K562 (cell line): Measurements from ENCODE around the gene TBCC. TPM values are rescaled to one million over a fixed set of nuclear protein-coding genes. Genes with fewer than 3 reads are reported as not detected.
"Not testable (repeated sequence)": the region's sequence is repeated elsewhere in the genome, so short reads cannot be mapped to it uniquely, and the experiment has no call there.

Experiments used
- ATAC-seq: fragments of 200-7000 bp; cut with Tn5 transposase; 3 replicates; pipeline ENCODE4 v1.9.1; 2020; ENCODE audit warnings: moderate library complexity
- BruUV-seq: library from RNA; stranded (reverse); fragments of 400-500 nt; replicated peaks from 2 replicates; lab custom pipeline; 2021; lab: Mats Ljungman, UMichigan
- CTCF ChIA-PET: fragments of 300-600 bp; formaldehyde crosslinking; extraction: SDS; loops from one replicate; lab custom pipeline; 2021; ENCODE audit warnings: low intra/inter-chr PET ratio; lab: Yijun Ruan, JAX
- POLR2A ChIA-PET: fragments of 300-600, 350-650 bp; sonication (Branson Sonifier 250); formaldehyde crosslinking; extraction: SDS; loops from one replicate; lab custom pipeline; 2021; ENCODE audit warnings: antibody characterized with exemption, inconsistent platforms; lab: Yijun Ruan, JAX
- DNase-seq, 4 experiments: peaks; one replicate each; pipeline versions ENCODE4 v3.0.0 to v3.0.0-alpha.2; 2011 to 2018; ENCODE audit warnings: low spot score in 3 of 4, mixed read lengths in 3 of 4; ENCODE audit errors: extremely low read depth in 1 of 4
- FAIRE-seq: peaks from 2 replicates; lab custom pipeline; 2011; peaks lifted over from hg19 to GRCh38; lab: Jason Lieb, UNC
- H2AFZ ChIP-seq: 2 replicates; pipeline ENCODE4 v1.6.0; 2011; ENCODE audit warnings: low read depth, low read length, control low read depth, inconsistent platforms
- H3K27ac ChIP-seq: fragments of 200-600 bp; 3 replicates; pipeline ENCODE4 v1.8.0; 2011; ENCODE audit warnings: low read depth, mild to moderate bottlenecking, control low read depth, inconsistent platforms, low read length, moderate library complexity, mixed read lengths; ENCODE audit errors: extremely low read depth
- H3K27me3 ChIP-seq, 2 experiments: fragments of 300-600 bp in 1 of 2; 2 replicates in 1 of 2; 3 replicates in 1 of 2; pipeline versions ENCODE4 v1.6.0 to v1.8.0; 2011; ENCODE audit warnings: inconsistent platforms in 2 of 2, low read length in 2 of 2, mild to moderate bottlenecking in 1 of 2, mixed read lengths in 1 of 2, moderate library complexity in 1 of 2; ENCODE audit not compliant: control insufficient read depth in 2 of 2, insufficient read depth in 2 of 2
- H3K36me3 ChIP-seq: fragments of 300-600 bp; 3 replicates; pipeline ENCODE4 v1.8.0; 2011; ENCODE audit warnings: mild to moderate bottlenecking, low read length, inconsistent platforms; ENCODE audit not compliant: control insufficient read depth, insufficient read depth
- H3K4me1 ChIP-seq, 2 experiments: fragments of 200-600 bp in 1 of 2; replicated peaks in 1 of 2; 2 replicates in 1 of 2; 3 replicates in 1 of 2; pipeline versions ENCODE4 v1.5.1 to v1.8.0; 2011; ENCODE audit warnings: inconsistent platforms in 2 of 2, low read length in 2 of 2, mild to moderate bottlenecking in 1 of 2, mixed read lengths in 1 of 2, moderate library complexity in 1 of 2; ENCODE audit not compliant: control insufficient read depth in 2 of 2, insufficient read depth in 2 of 2
- H3K4me2 ChIP-seq: 2 replicates; pipeline ENCODE4 v1.6.1; 2011; ENCODE audit warnings: low read length, control low read depth, inconsistent platforms, mixed read lengths; ENCODE audit not compliant: insufficient read depth
- H3K4me3 ChIP-seq: fragments of 200-600 bp; sonication (generic), shearing (Covaris generic); 2 replicates; pipeline ENCODE4 v1.5.1; 2016; ENCODE audit warnings: control low read depth, inconsistent platforms
- H3K79me2 ChIP-seq: fragments of 200-600 bp; 3 replicates; pipeline ENCODE4 v1.8.0; 2011; ENCODE audit warnings: low read length, inconsistent platforms; ENCODE audit not compliant: control insufficient read depth, insufficient read depth
- H3K9ac ChIP-seq, 2 experiments: 2 replicates each; pipeline versions ENCODE4 v1.6.0 to v1.6.1; 2011; ENCODE audit warnings: low read depth in 2 of 2, low read length in 2 of 2, control low read depth in 1 of 2, inconsistent platforms in 1 of 2, mild to moderate bottlenecking in 1 of 2, mixed read lengths in 1 of 2; ENCODE audit not compliant: insufficient read depth in 1 of 2
- H3K9me1 ChIP-seq: one replicate; pipeline ENCODE4 v1.6.0; 2011; ENCODE audit warnings: inconsistent platforms, mild to moderate bottlenecking, low read length, moderate library complexity; ENCODE audit not compliant: control insufficient read depth, insufficient read depth
- H3K9me3 ChIP-seq: replicated peaks from 2 replicates; pipeline ENCODE4 v1.5.1; 2011; ENCODE audit warnings: low read depth, low read length, inconsistent platforms; ENCODE audit not compliant: control insufficient read depth, insufficient read depth
- H4K20me1 ChIP-seq: replicated peaks from 2 replicates; pipeline ENCODE4 v1.6.1; 2011; ENCODE audit warnings: low read length, inconsistent platforms, mixed read lengths; ENCODE audit not compliant: control insufficient read depth, insufficient read depth
- ATF3 ChIP-seq, 2 experiments: fragments of 450-650 bp in 1 of 2; sonication (generic) in 1 of 2; formaldehyde crosslinking in 1 of 2; IDR thresholded peaks in 1 of 2; conservative IDR thresholded peaks in 1 of 2; 2 replicates each; pipeline versions ENCODE4 v1.6.1 to v1.8.1; 2016 to 2023; ENCODE audit warnings: mild to moderate bottlenecking in 2 of 2, moderate library complexity in 2 of 2, inconsistent platforms in 1 of 2, missing genetic modification reagents in 1 of 2
- FOSL1 ChIP-seq: fragments of 200-800 bp; sonication (Bioruptor generic); conservative IDR thresholded peaks from 2 replicates; pipeline ENCODE4 v1.6.1; 2016; ENCODE audit warnings: missing genetic modification characterization, missing compliant biosample characterization
- JUND ChIP-seq, 2 experiments: IDR thresholded peaks; 2 replicates in 1 of 2; 3 replicates in 1 of 2; pipeline ENCODE4 v1.6.1; 2011; ENCODE audit warnings: borderline replicate concordance in 2 of 2, low read depth in 2 of 2, low read length in 2 of 2, improper control_type of control experiment in 1 of 2, missing biosample characterization in 1 of 2, missing genetic modification characterization in 1 of 2, missing genetic modification reagents in 1 of 2
- MLLT1 ChIP-seq, 2 experiments: fragments of 450-650 bp; IDR thresholded peaks; 2 replicates each; pipeline ENCODE4 v1.6.1; 2016
- SPI1 ChIP-seq: IDR thresholded peaks from 2 replicates; pipeline ENCODE4 v1.6.1; 2011; ENCODE audit warnings: low read depth, low read length, control low read depth, borderline replicate concordance
- ZBTB33 ChIP-seq: sonication (generic); formaldehyde crosslinking; IDR thresholded peaks from 2 replicates; pipeline ENCODE4 v1.8.1; 2023; ENCODE audit warnings: mild to moderate bottlenecking, missing genetic modification reagents
- ZNF316 ChIP-seq: fragments of 450-650 bp; IDR thresholded peaks from 2 replicates; pipeline ENCODE4 v1.6.1; 2016
- ZNF384 ChIP-seq: IDR thresholded peaks from 2 replicates; pipeline ENCODE4 v1.6.1; 2012; ENCODE audit warnings: low read depth, low read length, improper control_type of control experiment
- WGBS: fragments of 100-300 bp; shearing (Covaris generic); methylation state at CpG from one replicate; pipeline ENCODE4 v1.1.6; 2016; ENCODE audit warnings: low coverage, mixed read lengths; ENCODE audit not compliant: insufficient coverage; ENCODE audit errors: missing lambda C conversion rate; 5-methylcytosine and 5-hydroxymethylcytosine counted together
- in situ Hi-C: fragments of 300-500 bp; cut with MboI; formaldehyde crosslinking; loops from 4 replicates; pipeline ENCODE4 v1.15.0; 2018; ENCODE audit warnings: inconsistent platforms, mixed read lengths
- intact Hi-C: fragments of 100-400 bp; cut with micrococcal nuclease; formaldehyde crosslinking; loops from 2 replicates; pipeline ENCODE4 v1.14.2; 2022
- polyA plus RNA-seq, 8 experiments: library from polyadenylated mRNA; depleted of rRNA in 4 of 8; stranded (reverse) in 5 of 8; unstranded in 3 of 8; fragments of >200 nt; fragmentation: Nextera tagmentation in 2 of 8; fragmentation: Illumina TruSeq in 1 of 8; extraction: Ambion mirVana in 2 of 8; extraction: Trizol in 1 of 8; gene quantifications; 2 replicates each; pipeline versions ENCODE4 v1.2.1 to v1.2.3, GENCODE V29; 2011 to 2014; ENCODE audit warnings: inconsistent platforms in 1 of 8, missing spikeins in 1 of 8
- total RNA-seq, 7 experiments: library from RNA; depleted of rRNA in 6 of 7; stranded (reverse); fragments of >200 nt in 6 of 7; fragmentation: Illumina TruSeq in 2 of 7; extraction: Trizol in 2 of 7; gene quantifications; 2 replicates each; pipeline versions ENCODE4 v1.2.1 to v1.2.3, GENCODE V29; 2011 to 2021; ENCODE audit warnings: low replicate concordance in 1 of 7
- TF ChIP-seq, protein P1 (sequence below): sonication (generic); formaldehyde crosslinking; IDR thresholded peaks from 2 replicates; pipeline ENCODE4 v1.9.0; 2022; ENCODE audit warnings: mild to moderate bottlenecking, missing genetic modification reagents

Gene TBCC
- total and polyA plus RNA-seq, 9 of the 15 experiments (the other 6 are each of a cell fraction or from before 2014, with no cell fraction given), result 2.8 to 34.1 (median 23.3) TPM

- H3K4me1 ChIP-seq, result peaks cover 15 to 27% of the 10 kb centered on the region in 2 experiments
- H3K9me3 ChIP-seq; H3K36me3 ChIP-seq; H3K27ac ChIP-seq; FAIRE-seq; DNase-seq; BruUV-seq; intact Hi-C loops; H3K9me1 ChIP-seq; H3K9ac ChIP-seq; ATAC-seq; in situ Hi-C loops; H3K4me2 ChIP-seq; H2AFZ ChIP-seq; H3K27me3 ChIP-seq; H4K20me1 ChIP-seq; H3K79me2 ChIP-seq; H3K4me3 ChIP-seq; CTCF ChIA-PET; TF ChIP-seq ATF3 (CRISPR knock-in tag; conservative IDR thresholded peaks at IDR 0.05): not testable (repeated sequence)
- 84% methylated on average over 10 of the region's 10 CpGs for WGBS
- TF ChIP-seq JUND (IDR thresholded peaks at IDR 0.05; ENCODE audit: borderline replicate concordance, low read depth, low read length), result peak; percentile 29; the same call in 1 of the 2 replicates
- TF ChIP-seq JUND (tag; IDR thresholded peaks at IDR 0.05; ENCODE audit: borderline replicate concordance, low read depth, low read length), result peak; percentile 50; the same call in 1 of the 3 replicates
- TF ChIP-seq ZBTB33, result peak; percentile 86
- TF ChIP-seq ZNF316, result 0 out of 2 replicates have a peak, but pooled peaks have one; percentile 7
- peak; percentile 59; the same call in 1 of the 2 replicates for TF ChIP-seq SPI1
- TF ChIP-seq FOSL1 (tag), result peak; percentile 79
- TF ChIP-seq, protein P1, sequence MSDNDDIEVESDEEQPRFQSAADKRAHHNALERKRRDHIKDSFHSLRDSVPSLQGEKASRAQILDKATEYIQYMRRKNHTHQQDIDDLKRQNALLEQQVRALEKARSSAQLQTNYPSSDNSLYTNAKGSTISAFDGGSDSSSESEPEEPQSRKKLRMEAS (CRISPR knock-in tag), result peak; percentile 36; the same call in 1 of the 2 replicates
- TF ChIP-seq ZNF384, result peak; percentile 46; the same call in 1 of the 2 replicates
- peak in 1 of 2 experiments; percentile 53; a peak in 1 of 4 replicates for TF ChIP-seq MLLT1 (IDR thresholded peaks at IDR 0.05)
- peak; percentile 69 for TF ChIP-seq ATF3 (IDR thresholded peaks at IDR 0.05)
- POLR2A ChIA-PET, result interaction anchor here (0.7 to 1.7 kb wide), 3 partner anchors 9 to 12 kb away, joined by 3 to 7 read pairs (median 3); no protein-coding TSS in a partner anchor
Observed at GRCh38 chr6:42774821-42775487, 29.1 kb upstream of the TBCC start.
